Smooth muscle cell (in vitro differentiated cells): ENCODE data around the gene CEP20. TPM values are rescaled to one million over a fixed set of nuclear protein-coding genes. Genes with fewer than 3 reads are reported as not detected.

Experiments
- DNase-seq: peaks from one replicate; lab custom pipeline; 2025; ENCODE audit not compliant: unreplicated experiment; lab: John Stamatoyannopoulos, UW
- H2AFZ ChIP-seq: fragments of 200-600 bp; sonication (generic); 2 replicates; pipeline ENCODE4 v1.6.0; 2016; ENCODE audit warnings: antibody characterized with exemption, low read depth, mild to moderate bottlenecking
- H3F3A ChIP-seq: fragments of 200-600 bp; sonication (generic); 2 replicates; pipeline ENCODE4 v1.6.0; 2017; ENCODE audit warnings: antibody characterized with exemption, low read depth
- H3K27ac ChIP-seq: fragments of 200-600 bp; sonication (generic); 2 replicates; pipeline ENCODE4 v1.5.1; 2016; ENCODE audit warnings: low read depth, mild to moderate bottlenecking
- H3K27me3 ChIP-seq: fragments of 200-600 bp; sonication (generic); 2 replicates; pipeline ENCODE4 v1.6.1; 2016; ENCODE audit warnings: low read depth, mild to moderate bottlenecking
- H3K36me3 ChIP-seq: fragments of 200-600 bp; sonication (generic); 2 replicates; pipeline ENCODE4 v1.5.1; 2016; ENCODE audit warnings: low read depth
- H3K4me1 ChIP-seq: fragments of 200-600 bp; sonication (generic); 2 replicates; pipeline ENCODE4 v1.5.1; 2016; ENCODE audit warnings: low read depth
- H3K4me2 ChIP-seq: fragments of 200-600 bp; sonication (generic); 2 replicates; pipeline ENCODE4 v1.6.0; 2016; ENCODE audit warnings: mild to moderate bottlenecking
- H3K4me3 ChIP-seq: fragments of 200-600 bp; sonication (generic); 2 replicates; pipeline ENCODE4 v1.5.1; 2016; ENCODE audit warnings: mild to moderate bottlenecking
- H3K79me2 ChIP-seq: fragments of 200-600 bp; sonication (generic); 2 replicates; pipeline ENCODE4 v1.6.0; 2016; ENCODE audit warnings: low read depth, mild to moderate bottlenecking
- H3K9ac ChIP-seq: fragments of 200-600 bp; sonication (generic); 2 replicates; pipeline ENCODE4 v1.6.0; 2016; ENCODE audit warnings: low read depth
- H3K9me3 ChIP-seq: fragments of 200-600 bp; sonication (generic); replicated peaks from 2 replicates; pipeline ENCODE4 v1.5.1; 2016; ENCODE audit warnings: low read depth
- H4K20me1 ChIP-seq: fragments of 200-600 bp; sonication (generic); 2 replicates; pipeline ENCODE4 v1.6.0; 2016; ENCODE audit warnings: low read depth
- WGBS: methylation state at CpG from one replicate; pipeline ENCODE4 v1.1.7; 2016; ENCODE audit warnings: low lambda C conversion rate; 5-methylcytosine and 5-hydroxymethylcytosine counted together
- polyA plus RNA-seq: library from polyadenylated mRNA; unstranded; fragments of >200 nt; fragmentation: Nextera tagmentation; extraction: Ambion mirVana; gene quantifications from 2 replicates; pipeline ENCODE4 v1.2.1, GENCODE V29; 2016
- total RNA-seq: library from RNA; depleted of rRNA; stranded (reverse); fragments of >200 nt; gene quantifications from 2 replicates; pipeline ENCODE4 v1.2.3, GENCODE V29; 2014
- TF ChIP-seq, protein P1 (sequence below): fragments of 200-600 bp; sonication (generic); IDR thresholded peaks from 2 replicates; pipeline ENCODE4 v1.5.1; 2017; ENCODE audit warnings: borderline replicate concordance, mild to moderate bottlenecking, antibody characterized with exemption; ENCODE audit not compliant: insufficient read depth, poor library complexity, severe bottlenecking

CEP20 gene
- total and polyA plus RNA-seq, 2 experiments from 2014 or later: 29.0 to 38.4 TPM

DNA sequence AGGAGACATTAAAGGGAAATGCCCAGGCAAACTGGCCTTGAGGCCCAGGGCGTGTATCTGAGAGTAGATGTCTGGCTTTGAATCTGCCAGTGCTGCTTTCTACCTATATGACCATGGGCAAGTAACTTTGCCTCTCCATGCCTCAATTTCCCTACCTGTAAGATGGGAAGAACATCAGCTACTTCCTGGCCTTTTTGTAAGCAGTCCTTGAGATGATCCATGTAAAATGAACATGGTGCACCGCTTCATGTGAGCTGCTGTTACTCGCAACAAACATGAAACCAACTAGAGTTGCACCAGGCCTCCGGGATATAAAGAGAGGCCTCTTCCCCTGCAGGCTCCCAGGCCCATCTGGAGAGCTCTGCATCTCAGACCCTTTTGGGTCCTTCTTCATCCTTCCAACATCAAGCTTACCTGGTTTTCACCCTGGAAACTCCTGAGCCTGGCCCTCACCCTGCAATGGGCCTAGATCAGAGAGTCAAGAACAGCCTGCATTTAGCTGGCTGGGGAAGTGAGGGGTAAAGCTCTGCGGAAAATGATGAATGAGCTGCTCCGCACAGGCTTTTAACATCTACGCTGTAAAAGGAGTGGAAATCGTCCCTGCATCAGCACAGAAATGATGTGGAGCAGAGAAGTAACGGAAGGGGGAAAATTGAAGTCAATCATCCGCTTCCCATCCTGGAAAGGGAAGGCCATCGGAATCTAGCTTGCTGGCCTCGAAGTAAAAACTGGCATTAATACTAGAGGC lies 29.3 kb downstream of the CEP20 start:
- Histone ChIP-seq H3K4me2 (no peak overlapping the region), H2AFZ (no peak overlapping the region), H3K79me2 (no peaks in the 10 kb centered on the region), H3K27ac (no peak overlapping the region), H3K4me3 (no peak overlapping the region), H3K9ac (no peak overlapping the region), H4K20me1 (no peaks in the 10 kb centered on the region), H3K27me3 (peaks cover 39% of the 10 kb centered on the region), H3K4me1 (peaks cover 6% of the 10 kb centered on the region), H3F3A (no peaks in the 10 kb centered on the region), H3K36me3 (no peaks in the 10 kb centered on the region), H3K9me3 (no peaks in the 10 kb centered on the region)
- WGBS: 92% methylated on average over 12 of the region's 12 CpGs
- no peak for DNase-seq
- TF ChIP-seq, protein P1, sequence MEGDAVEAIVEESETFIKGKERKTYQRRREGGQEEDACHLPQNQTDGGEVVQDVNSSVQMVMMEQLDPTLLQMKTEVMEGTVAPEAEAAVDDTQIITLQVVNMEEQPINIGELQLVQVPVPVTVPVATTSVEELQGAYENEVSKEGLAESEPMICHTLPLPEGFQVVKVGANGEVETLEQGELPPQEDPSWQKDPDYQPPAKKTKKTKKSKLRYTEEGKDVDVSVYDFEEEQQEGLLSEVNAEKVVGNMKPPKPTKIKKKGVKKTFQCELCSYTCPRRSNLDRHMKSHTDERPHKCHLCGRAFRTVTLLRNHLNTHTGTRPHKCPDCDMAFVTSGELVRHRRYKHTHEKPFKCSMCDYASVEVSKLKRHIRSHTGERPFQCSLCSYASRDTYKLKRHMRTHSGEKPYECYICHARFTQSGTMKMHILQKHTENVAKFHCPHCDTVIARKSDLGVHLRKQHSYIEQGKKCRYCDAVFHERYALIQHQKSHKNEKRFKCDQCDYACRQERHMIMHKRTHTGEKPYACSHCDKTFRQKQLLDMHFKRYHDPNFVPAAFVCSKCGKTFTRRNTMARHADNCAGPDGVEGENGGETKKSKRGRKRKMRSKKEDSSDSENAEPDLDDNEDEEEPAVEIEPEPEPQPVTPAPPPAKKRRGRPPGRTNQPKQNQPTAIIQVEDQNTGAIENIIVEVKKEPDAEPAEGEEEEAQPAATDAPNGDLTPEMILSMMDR: no peak

DNA sequence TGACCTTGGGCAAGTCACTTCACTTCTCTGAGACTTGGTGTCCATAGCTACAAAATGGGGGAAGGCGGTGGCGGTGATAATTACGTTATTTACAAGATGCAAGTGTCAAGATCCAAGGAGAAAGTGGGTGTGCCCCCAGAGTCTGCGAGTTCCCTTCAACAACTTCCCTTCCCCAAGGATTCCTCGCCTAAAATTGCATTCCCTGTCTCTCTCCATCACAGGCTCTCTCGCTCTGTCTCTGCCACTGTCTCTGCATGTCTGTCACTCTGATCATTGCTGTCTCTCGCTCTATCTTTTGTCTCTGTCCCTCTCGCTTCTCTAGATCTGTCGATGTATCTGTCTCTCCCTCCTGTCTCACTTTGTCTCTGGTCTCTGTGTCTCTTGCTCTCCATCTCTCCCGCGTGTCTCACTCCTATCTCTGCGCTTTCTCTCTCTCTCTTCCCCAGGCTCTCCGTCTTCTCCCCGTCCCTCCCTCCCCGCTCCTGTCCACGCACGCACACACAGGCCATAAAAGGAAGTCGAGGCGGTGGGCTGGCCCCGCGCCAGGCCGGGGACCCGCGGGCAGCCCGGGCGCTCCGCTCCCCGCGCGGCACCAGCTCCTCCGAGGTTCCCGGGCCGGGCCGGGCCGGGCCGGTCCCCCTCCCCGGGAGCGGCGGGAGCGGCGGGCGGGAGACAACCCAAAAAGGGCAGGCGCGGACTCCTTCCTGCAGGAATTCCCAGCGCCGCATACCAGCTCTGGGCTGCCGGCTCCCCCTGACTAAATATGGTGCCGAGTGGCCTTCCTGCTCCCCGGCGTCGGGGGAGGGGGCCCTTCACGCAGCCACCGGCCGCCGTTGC lies 30.5 kb downstream of the CEP20 start:
- Histone ChIP-seq H3F3A (no peaks in the 10 kb centered on the region), H3K9ac (no peak overlapping the region), H3K27me3 (peaks cover 51% of the 10 kb centered on the region), H3K4me3 (peak overlapping the region; percentile 46), H3K4me2 (peak overlapping the region; percentile 82), H3K4me1 (peaks cover 6% of the 10 kb centered on the region), H3K27ac (no peak overlapping the region), H3K9me3 (no peaks in the 10 kb centered on the region), H4K20me1 (no peaks in the 10 kb centered on the region), H3K79me2 (no peaks in the 10 kb centered on the region), H3K36me3 (no peaks in the 10 kb centered on the region), H2AFZ (peak overlapping the region; percentile 43)
- 3% methylated on average over 44 of the region's 55 CpGs for WGBS
- TF ChIP-seq, protein P1: no peak
- DNase-seq: peak; percentile 11

DNA sequence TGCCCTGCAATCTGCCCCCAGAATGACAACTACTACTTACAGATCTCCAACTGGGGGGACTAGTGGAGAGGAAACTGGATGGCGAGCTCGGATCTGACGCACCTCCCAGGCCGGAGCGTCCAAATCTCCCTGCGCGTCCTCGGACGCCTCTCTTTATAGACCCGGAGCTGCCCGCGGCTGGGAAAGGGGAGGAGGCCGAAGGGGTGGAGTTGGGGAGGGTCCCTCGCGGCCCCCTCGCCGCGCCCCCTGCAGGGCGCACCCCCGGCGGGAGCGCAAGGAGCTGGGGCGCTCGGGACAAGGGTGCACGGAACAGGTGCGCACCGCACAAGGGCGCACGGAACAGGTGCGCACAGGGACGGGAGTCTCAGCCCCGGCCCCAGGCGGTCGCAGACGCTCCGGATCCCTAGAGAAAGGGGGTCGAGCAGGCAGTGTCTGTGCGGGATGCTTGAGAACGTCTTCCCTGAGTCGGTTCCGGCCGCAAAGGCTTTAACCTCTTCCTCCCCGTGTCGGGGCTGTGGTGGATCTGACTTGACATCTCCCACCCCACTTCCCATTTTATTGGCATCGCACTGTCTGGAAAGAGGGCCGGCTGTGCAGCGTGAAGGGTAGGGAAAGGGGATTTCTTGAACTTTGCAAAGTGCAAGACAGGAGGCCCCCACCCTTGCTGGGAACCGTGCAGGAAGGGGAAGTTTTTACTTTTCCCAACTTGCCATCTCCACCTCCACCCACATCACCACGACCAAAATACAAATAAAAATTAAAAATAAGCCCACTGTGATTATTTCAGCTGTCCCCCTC lies 31.3 kb downstream of the CEP20 start, which contains the start of gene MYH11:
Gene MYH11, minus strand, starts transcription at position 128 of the 798 bp plus-strand sequence. CDS start 18,776 bp downstream, outside the sequence.
- TF ChIP-seq, protein P1: no peak
- DNase-seq: no peak
- H3K4me2 ChIP-seq: peak within 1 kb of the TSS; percentile 82
- peaks cover 6% of the 10 kb centered on the region for H3K4me1 ChIP-seq
- H3K27ac ChIP-seq: no peak within 1 kb of the TSS
- H2AFZ ChIP-seq: peak within 1 kb of the TSS; percentile 43
- WGBS: 2% methylated on average over 34 of the region's 49 CpGs
- H3K9ac ChIP-seq: no peak within 1 kb of the TSS
- peak within 1 kb of the TSS; percentile 46 for H3K4me3 ChIP-seq
- no peaks in the 10 kb centered on the region for H3K9me3 ChIP-seq
- H3K27me3 ChIP-seq: peaks cover 57% of the 10 kb centered on the region
- no peaks in the 10 kb centered on the region for H3F3A ChIP-seq
- no peaks in the 10 kb centered on the region for H3K36me3 ChIP-seq
- no peaks in the 10 kb centered on the region for H4K20me1 ChIP-seq
- no peaks in the 10 kb centered on the region for H3K79me2 ChIP-seq
